HepG2 (cell line): Measurements from ENCODE around the gene GRB10.

Experiments
- GTF3A ChIP-seq: sonication (generic); formaldehyde crosslinking; conservative IDR thresholded peaks from 2 replicates; pipeline ENCODE4 v1.4.0; 2020; ENCODE audit warnings: mild to moderate bottlenecking, missing genetic modification reagents
- JARID2 ChIP-seq: sonication (generic); formaldehyde crosslinking; IDR thresholded peaks from 2 replicates; pipeline ENCODE4 v1.8.1; 2023; ENCODE audit warnings: missing genetic modification reagents, inconsistent platforms; ENCODE audit not compliant: insufficient replicate concordance
- RXRB ChIP-seq: IDR thresholded peaks from 2 replicates; pipeline ENCODE4 v1.6.1; 2016; ENCODE audit warnings: borderline replicate concordance, missing genetic modification reagents, missing compliant biosample characterization
- TGIF2 ChIP-seq: IDR thresholded peaks from 2 replicates; pipeline ENCODE4 v1.6.1; 2016; ENCODE audit warnings: control low read depth, missing compliant biosample characterization
- TF ChIP-seq, protein P1 (sequence below): sonication (generic); formaldehyde crosslinking; IDR thresholded peaks from 2 replicates; pipeline ENCODE4 v1.5.0; 2020; ENCODE audit warnings: mild to moderate bottlenecking, missing genetic modification reagents, borderline replicate concordance
- TF ChIP-seq, protein P2 (sequence below), 2 experiments: IDR thresholded peaks; 2 replicates each; pipeline ENCODE4 v1.6.1; 2011 to 2012; ENCODE audit warnings: low read length in 2 of 2, borderline replicate concordance in 1 of 2, low read depth in 1 of 2, mild to moderate bottlenecking in 1 of 2, moderate library complexity in 1 of 2

DNA sequence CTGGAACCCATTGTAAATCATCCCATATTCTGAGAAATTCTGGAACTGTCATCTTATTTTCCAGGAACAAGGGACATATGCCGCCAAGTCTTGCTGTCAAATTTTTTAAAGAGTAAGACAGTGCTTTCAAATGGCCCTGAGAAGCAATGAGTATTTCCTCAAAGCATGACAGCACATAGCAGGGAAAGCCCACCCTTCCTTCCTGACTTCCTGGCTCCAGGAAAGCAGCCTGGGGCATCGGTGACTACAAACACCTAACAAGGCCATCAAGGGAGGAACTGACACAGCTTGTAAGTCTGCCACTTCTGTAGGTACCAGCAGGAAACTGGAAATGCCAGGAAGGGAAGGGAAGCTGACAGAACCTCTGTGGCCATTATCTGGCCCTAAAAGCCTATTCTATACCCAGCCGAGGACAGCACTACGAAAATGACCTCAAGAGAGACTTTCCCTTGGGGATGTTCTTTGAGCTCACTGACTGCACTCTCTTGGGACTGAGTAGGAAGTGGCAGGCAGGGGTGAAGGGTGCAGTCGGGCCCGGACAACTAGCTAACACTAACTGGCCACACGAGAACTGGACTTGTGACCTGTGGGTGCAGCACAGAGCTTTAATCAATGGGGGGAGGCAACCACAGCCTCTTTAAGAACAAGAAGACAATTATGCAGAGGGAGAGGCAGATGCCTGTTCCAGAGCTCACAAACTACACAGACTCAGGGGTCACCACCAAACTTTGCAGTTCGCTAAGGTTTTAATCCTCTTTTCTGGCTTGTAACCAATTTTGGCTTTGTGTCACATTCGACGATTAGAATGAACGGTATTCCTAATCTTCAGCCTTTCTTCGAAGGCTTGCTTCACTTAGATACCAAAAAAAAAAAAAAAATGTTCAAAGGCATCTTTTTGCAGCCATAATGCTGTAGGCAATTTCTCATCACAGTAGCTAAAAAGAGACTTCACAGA is 52.0 kb downstream of the GRB10 start:
- TF ChIP-seq GTF3A (CRISPR knock-in tag) (no peak), RXRB (CRISPR knock-in tag) (no peak), TGIF2 (CRISPR knock-in tag) (no peak), JARID2 (CRISPR knock-in tag) (no peak)
- TF ChIP-seq, protein P1, sequence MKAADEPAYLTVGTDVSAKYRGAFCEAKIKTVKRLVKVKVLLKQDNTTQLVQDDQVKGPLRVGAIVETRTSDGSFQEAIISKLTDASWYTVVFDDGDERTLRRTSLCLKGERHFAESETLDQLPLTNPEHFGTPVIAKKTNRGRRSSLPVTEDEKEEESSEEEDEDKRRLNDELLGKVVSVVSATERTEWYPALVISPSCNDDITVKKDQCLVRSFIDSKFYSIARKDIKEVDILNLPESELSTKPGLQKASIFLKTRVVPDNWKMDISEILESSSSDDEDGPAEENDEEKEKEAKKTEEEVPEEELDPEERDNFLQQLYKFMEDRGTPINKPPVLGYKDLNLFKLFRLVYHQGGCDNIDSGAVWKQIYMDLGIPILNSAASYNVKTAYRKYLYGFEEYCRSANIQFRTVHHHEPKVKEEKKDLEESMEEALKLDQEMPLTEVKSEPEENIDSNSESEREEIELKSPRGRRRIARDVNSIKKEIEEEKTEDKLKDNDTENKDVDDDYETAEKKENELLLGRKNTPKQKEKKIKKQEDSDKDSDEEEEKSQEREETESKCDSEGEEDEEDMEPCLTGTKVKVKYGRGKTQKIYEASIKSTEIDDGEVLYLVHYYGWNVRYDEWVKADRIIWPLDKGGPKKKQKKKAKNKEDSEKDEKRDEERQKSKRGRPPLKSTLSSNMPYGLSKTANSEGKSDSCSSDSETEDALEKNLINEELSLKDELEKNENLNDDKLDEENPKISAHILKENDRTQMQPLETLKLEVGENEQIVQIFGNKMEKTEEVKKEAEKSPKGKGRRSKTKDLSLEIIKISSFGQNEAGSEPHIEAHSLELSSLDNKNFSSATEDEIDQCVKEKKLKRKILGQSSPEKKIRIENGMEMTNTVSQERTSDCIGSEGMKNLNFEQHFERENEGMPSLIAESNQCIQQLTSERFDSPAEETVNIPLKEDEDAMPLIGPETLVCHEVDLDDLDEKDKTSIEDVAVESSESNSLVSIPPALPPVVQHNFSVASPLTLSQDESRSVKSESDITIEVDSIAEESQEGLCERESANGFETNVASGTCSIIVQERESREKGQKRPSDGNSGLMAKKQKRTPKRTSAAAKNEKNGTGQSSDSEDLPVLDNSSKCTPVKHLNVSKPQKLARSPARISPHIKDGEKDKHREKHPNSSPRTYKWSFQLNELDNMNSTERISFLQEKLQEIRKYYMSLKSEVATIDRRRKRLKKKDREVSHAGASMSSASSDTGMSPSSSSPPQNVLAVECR (CRISPR knock-in tag): no peak
- TF ChIP-seq, protein P2, sequence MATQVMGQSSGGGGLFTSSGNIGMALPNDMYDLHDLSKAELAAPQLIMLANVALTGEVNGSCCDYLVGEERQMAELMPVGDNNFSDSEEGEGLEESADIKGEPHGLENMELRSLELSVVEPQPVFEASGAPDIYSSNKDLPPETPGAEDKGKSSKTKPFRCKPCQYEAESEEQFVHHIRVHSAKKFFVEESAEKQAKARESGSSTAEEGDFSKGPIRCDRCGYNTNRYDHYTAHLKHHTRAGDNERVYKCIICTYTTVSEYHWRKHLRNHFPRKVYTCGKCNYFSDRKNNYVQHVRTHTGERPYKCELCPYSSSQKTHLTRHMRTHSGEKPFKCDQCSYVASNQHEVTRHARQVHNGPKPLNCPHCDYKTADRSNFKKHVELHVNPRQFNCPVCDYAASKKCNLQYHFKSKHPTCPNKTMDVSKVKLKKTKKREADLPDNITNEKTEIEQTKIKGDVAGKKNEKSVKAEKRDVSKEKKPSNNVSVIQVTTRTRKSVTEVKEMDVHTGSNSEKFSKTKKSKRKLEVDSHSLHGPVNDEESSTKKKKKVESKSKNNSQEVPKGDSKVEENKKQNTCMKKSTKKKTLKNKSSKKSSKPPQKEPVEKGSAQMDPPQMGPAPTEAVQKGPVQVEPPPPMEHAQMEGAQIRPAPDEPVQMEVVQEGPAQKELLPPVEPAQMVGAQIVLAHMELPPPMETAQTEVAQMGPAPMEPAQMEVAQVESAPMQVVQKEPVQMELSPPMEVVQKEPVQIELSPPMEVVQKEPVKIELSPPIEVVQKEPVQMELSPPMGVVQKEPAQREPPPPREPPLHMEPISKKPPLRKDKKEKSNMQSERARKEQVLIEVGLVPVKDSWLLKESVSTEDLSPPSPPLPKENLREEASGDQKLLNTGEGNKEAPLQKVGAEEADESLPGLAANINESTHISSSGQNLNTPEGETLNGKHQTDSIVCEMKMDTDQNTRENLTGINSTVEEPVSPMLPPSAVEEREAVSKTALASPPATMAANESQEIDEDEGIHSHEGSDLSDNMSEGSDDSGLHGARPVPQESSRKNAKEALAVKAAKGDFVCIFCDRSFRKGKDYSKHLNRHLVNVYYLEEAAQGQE (IDR thresholded peaks at IDR 0.05; ENCODE audit: borderline replicate concordance in 1 of 2, low read depth in 1 of 2, low read length in 2 of 2): no peak
